ENCODE data around the gene NPW. TPM values are rescaled to one million over a fixed set of nuclear protein-coding genes. Genes with fewer than 3 reads are reported as not detected.

The NPW gene
- total and polyA plus RNA-seq, 2 experiments from 2014 or later, result 3.3 to 38.6 TPM

- TF ChIP-seq, protein P1, sequence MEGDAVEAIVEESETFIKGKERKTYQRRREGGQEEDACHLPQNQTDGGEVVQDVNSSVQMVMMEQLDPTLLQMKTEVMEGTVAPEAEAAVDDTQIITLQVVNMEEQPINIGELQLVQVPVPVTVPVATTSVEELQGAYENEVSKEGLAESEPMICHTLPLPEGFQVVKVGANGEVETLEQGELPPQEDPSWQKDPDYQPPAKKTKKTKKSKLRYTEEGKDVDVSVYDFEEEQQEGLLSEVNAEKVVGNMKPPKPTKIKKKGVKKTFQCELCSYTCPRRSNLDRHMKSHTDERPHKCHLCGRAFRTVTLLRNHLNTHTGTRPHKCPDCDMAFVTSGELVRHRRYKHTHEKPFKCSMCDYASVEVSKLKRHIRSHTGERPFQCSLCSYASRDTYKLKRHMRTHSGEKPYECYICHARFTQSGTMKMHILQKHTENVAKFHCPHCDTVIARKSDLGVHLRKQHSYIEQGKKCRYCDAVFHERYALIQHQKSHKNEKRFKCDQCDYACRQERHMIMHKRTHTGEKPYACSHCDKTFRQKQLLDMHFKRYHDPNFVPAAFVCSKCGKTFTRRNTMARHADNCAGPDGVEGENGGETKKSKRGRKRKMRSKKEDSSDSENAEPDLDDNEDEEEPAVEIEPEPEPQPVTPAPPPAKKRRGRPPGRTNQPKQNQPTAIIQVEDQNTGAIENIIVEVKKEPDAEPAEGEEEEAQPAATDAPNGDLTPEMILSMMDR (IDR thresholded peaks at IDR 0.05; ENCODE audit: low read depth, low read length), result no peak
- H3K4me3 ChIP-seq, result no peak overlapping the region
- no peaks in the 10 kb centered on the region for H3K9me3 ChIP-seq (ENCODE audit: low read depth)
- H3K27ac ChIP-seq, result no peak overlapping the region
- peaks cover 14% of the 10 kb centered on the region for H3K36me3 ChIP-seq
- no peaks in the 10 kb centered on the region for H3K27me3 ChIP-seq
- H3K4me1 ChIP-seq (ENCODE audit: low read depth), result peaks cover 1% of the 10 kb centered on the region
- DNase-seq (ENCODE audit: low read depth in 1 of 2, low spot score in 1 of 2), result no peak
Observed at GRCh38 chr16:2053897-2054296, 34.3 kb downstream of the NPW start.

- Histone ChIP-seq H3K4me3 (no peak overlapping the region), H3K27ac (no peak overlapping the region), H3K9me3 (ENCODE audit: low read depth) (no peaks in the 10 kb centered on the region), H3K4me1 (ENCODE audit: low read depth) (no peaks in the 10 kb centered on the region), H3K36me3 (peaks cover 14% of the 10 kb centered on the region), H3K27me3 (no peaks in the 10 kb centered on the region)
- DNase-seq (ENCODE audit: low read depth in 1 of 2, low spot score in 1 of 2), result no peak
- TF ChIP-seq, protein P1 (IDR thresholded peaks at IDR 0.05; ENCODE audit: low read depth, low read length), result no peak
Observed at GRCh38 chr16:2054543-2055245, 35.1 kb downstream of the NPW start.

- Histone ChIP-seq H3K36me3 (peaks cover 14% of the 10 kb centered on the region), H3K4me3 (no peak overlapping the region), H3K4me1 (ENCODE audit: low read depth) (no peaks in the 10 kb centered on the region), H3K27ac (no peak overlapping the region), H3K27me3 (no peaks in the 10 kb centered on the region), H3K9me3 (ENCODE audit: low read depth) (no peaks in the 10 kb centered on the region)
- no peak for DNase-seq (ENCODE audit: low read depth in 1 of 2, low spot score in 1 of 2)
- TF ChIP-seq, protein P1 (IDR thresholded peaks at IDR 0.05; ENCODE audit: low read depth, low read length), result no peak
Observed at GRCh38 chr16:2056077-2056476, 36.5 kb downstream of the NPW start.

- Histone ChIP-seq H3K36me3 (peaks cover 10% of the 10 kb centered on the region), H3K27me3 (no peaks in the 10 kb centered on the region), H3K4me1 (ENCODE audit: low read depth) (no peaks in the 10 kb centered on the region), H3K4me3 (no peak overlapping the region), H3K9me3 (ENCODE audit: low read depth) (no peaks in the 10 kb centered on the region), H3K27ac (no peak overlapping the region)
- TF ChIP-seq, protein P1 (IDR thresholded peaks at IDR 0.05; ENCODE audit: low read depth, low read length), result peak; percentile 8
- no peak for DNase-seq (ENCODE audit: low read depth in 1 of 2, low spot score in 1 of 2)
Observed at GRCh38 chr16:2056681-2057407, 37.3 kb downstream of the NPW start.

GRCh38 chr16:2057438-2057837, 37.9 kb downstream of the NPW start:
- TF ChIP-seq, protein P1 (IDR thresholded peaks at IDR 0.05; ENCODE audit: low read depth, low read length), result no peak
- H3K4me3 ChIP-seq, result no peak overlapping the region
- H3K4me1 ChIP-seq (ENCODE audit: low read depth), result no peaks in the 10 kb centered on the region
- DNase-seq (ENCODE audit: low read depth in 1 of 2, low spot score in 1 of 2), result no peak
- H3K27me3 ChIP-seq, result no peaks in the 10 kb centered on the region
- H3K9me3 ChIP-seq (ENCODE audit: low read depth), result no peaks in the 10 kb centered on the region
- H3K27ac ChIP-seq, result no peak overlapping the region
- peaks cover 8% of the 10 kb centered on the region for H3K36me3 ChIP-seq

All from cardiac muscle cell (in vitro differentiated cells and primary cell).